Neutrophil (primary cell): ENCODE data around the gene UFC1.

ENCODE experiments used
- H3K27ac ChIP-seq: fragments of 200-600 bp; sonication (generic); 2 replicates; pipeline ENCODE4 v1.5.1; 2016; ENCODE audit warnings: mild to moderate bottlenecking, moderate library complexity
- H3K27me3 ChIP-seq: fragments of 200-600 bp; sonication (generic); 2 replicates; pipeline ENCODE4 v1.6.0; 2016; ENCODE audit warnings: mild to moderate bottlenecking
- H3K36me3 ChIP-seq: fragments of 200-600 bp; sonication (generic); 2 replicates; pipeline ENCODE4 v1.5.1; 2017
- H3K4me1 ChIP-seq, 2 experiments: fragments of 200-600 bp in 1 of 2; sonication (generic) in 1 of 2; 1 replicate in 1 of 2; 2 replicates in 1 of 2; pipeline versions ENCODE4 v1.5.1 to v1.6.1; 2013 to 2016; ENCODE audit warnings: low read depth in 1 of 2, low read length in 1 of 2, mild to moderate bottlenecking in 1 of 2, moderate library complexity in 1 of 2; ENCODE audit not compliant: control insufficient read depth in 1 of 2, insufficient read depth in 1 of 2
- H3K4me3 ChIP-seq, 2 experiments: fragments of 200-600 bp in 1 of 2; sonication (generic) in 1 of 2; 1 replicate in 1 of 2; 2 replicates in 1 of 2; pipeline ENCODE4 v1.5.1; 2013 to 2016; ENCODE audit warnings: low read depth in 1 of 2, low read length in 1 of 2, mild to moderate bottlenecking in 1 of 2, moderate library complexity in 1 of 2
- H3K9me3 ChIP-seq: fragments of 200-600 bp; sonication (generic); 2 replicates; pipeline ENCODE4 v1.5.1; 2016
- CTCF ChIP-seq: fragments of 200-600 bp; sonication (generic); IDR thresholded peaks from 2 replicates; pipeline ENCODE4 v1.5.1; 2016; ENCODE audit warnings: antibody characterized with exemption

The UFC1 gene

DNA sequence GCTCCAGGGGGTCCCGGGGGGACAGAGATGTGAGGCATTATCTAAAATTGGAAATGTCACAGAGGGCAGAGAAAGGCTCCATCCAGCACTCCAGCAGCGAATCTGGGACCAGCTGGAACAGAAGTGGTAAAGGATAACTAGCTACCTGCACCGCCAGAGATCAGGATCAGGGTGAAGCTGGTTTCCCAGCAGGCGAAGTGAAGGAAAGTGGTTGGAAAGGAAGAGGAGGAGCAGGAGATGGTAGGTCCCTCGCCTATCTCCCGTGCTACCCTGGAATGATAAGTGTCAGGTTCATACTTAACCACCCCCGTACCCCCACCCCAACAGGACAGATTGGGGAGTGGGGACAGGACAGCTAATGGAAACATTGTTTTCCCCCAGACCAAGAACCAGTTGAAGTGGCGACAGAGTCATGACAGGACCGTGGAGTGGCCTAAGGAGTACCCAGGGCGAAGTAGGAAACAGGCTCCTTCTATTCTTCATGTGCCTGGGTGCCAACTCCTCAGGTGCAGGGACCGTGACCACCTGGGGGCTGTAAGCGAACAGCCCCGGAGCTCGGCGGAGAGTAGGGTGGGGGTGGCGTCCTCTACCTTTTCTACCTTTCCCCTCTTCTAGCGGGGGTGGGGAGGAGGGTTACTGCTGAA, 22.8 kb downstream of the UFC1 start:
- H3K9me3 ChIP-seq: no peaks in the 10 kb centered on the region
- peaks cover 31% of the 10 kb centered on the region for H3K36me3 ChIP-seq
- peak overlapping the region; percentile 82 to 92 for H3K4me3 ChIP-seq
- TF ChIP-seq CTCF: no peak
- H3K27ac ChIP-seq: peak overlapping the region; percentile 78
- no peaks in the 10 kb centered on the region for H3K27me3 ChIP-seq
- H3K4me1 ChIP-seq: peaks cover 16 to 22% of the 10 kb centered on the region in 2 experiments

DNA sequence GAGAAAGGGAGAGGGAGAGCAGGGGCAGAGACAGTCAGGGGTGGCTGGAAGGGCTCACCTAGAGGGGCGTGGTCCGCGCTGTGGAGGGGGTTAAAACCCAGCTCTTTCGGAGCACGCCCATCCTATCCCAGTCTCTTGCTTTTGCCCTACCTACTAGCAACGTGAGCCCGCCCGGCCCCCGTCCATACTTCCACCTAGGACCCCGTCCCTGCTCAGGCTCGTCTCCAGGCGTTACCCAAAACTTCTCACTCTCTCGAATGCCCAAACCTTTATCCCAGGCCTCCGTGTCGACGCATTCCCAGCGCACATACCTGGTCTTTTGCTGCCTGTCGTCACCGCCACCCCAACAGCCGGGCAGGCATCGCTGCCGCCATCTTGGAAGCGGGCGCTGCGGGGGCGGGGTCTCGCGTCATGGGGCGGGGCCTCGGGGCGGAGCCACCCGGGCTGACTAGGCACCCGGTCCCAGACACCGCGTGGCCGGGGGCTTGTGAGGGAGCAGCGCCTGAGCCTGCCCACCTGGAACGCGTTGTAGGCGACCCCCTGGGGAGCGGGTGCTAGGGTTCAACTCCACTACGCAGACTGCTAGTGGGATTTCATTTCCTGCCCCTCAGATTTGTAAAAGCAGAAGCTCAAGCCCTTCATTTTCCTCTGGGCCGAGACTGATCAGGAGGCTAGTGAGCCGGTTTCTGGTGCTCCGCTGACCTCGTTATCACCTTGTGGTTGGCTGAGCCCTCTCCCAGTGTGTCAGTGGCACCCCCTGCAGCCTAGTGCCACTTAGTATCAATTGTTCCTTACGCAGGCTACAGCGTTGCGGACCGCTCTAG, 23.5 kb downstream of the UFC1 start, which contains the start of gene B4GALT3:
TSS of gene B4GALT3 (minus strand) at position 396 of the 824 bp plus-strand sequence. CDS start 1,447 bp downstream, outside the sequence.
- H3K36me3 ChIP-seq: peaks cover 24% of the 10 kb centered on the region
- H3K27ac ChIP-seq: peak within 1 kb of the TSS; percentile 78
- H3K27me3 ChIP-seq: no peaks in the 10 kb centered on the region
- TF ChIP-seq CTCF: no peak
- H3K4me1 ChIP-seq: peaks cover 19 to 22% of the 10 kb centered on the region in 2 experiments
- H3K4me3 ChIP-seq: peak within 1 kb of the TSS; percentile 82 to 92
- H3K9me3 ChIP-seq: no peaks in the 10 kb centered on the region

GRCh38 chr1:161177936-161178244, 24.1 kb downstream of the UFC1 start:
- Histone ChIP-seq H3K27me3 (no peaks in the 10 kb centered on the region), H3K36me3 (peaks cover 19% of the 10 kb centered on the region), H3K27ac (peak overlapping the region; percentile 78), H3K9me3 (no peaks in the 10 kb centered on the region), H3K4me3 (peak overlapping the region; percentile 82 to 92), H3K4me1 (peaks cover 19 to 22% of the 10 kb centered on the region in 2 experiments)
- no peak for TF ChIP-seq CTCF

DNA sequence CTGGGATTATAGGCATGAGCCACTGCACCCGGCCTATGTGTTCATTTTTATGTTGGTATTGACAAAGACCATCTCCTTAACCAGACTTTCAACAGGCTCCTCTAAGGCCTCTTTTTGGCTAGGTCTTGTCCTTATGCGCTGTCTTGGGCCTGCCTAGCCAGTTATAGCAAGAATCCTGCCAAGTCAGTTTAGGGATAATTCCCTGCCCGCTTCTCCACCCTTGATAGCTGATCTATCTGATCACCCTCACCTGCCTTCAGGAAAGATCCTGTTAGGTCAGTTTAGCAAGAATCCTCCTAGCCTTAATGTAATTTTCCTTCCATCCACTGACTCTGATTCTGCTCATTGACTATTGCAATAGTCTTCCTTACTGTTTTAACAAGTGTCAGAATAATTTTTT, 25.9 kb downstream of the UFC1 start:
- H3K36me3 ChIP-seq: peaks cover 4% of the 10 kb centered on the region
- no peaks in the 10 kb centered on the region for H3K9me3 ChIP-seq
- peaks cover 26 to 27% of the 10 kb centered on the region in 2 experiments for H3K4me1 ChIP-seq
- H3K4me3 ChIP-seq: no peak overlapping the region
- no peaks in the 10 kb centered on the region for H3K27me3 ChIP-seq
- no peak for TF ChIP-seq CTCF
- H3K27ac ChIP-seq: no peak overlapping the region

DNA sequence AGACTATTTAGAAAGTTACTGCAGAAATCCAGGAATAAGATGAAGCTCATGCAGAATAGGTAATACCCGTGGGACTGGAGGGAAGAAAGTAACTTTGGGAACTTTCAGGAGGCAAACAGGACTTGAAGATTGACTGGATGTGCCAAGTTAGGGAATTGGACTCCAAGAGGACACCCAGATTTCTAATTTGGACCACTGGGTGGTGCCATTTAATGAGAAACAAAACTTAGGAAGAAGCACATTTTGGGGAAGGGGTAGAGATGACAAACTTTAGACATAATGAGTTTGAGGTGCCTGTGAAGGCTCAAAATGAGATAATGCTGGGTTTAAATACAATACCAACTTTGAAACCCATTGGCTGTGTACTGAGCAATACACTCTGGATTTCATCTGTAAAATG, 26.9 kb downstream of the UFC1 start:
- Histone ChIP-seq H3K27me3 (no peaks in the 10 kb centered on the region), H3K4me3 (no peak overlapping the region), H3K4me1 (peaks cover 35 to 36% of the 10 kb centered on the region in 2 experiments), H3K27ac (no peak overlapping the region), H3K9me3 (no peaks in the 10 kb centered on the region), H3K36me3 (no peaks in the 10 kb centered on the region)
- no peak for TF ChIP-seq CTCF
